ENCODE data around the gene C10orf67. TPM values are rescaled to one million over a fixed set of nuclear protein-coding genes. Genes with fewer than 3 reads are reported as not detected.

Gene C10orf67
- total RNA-seq, 1 experiment from 2014 or later: not detected

GRCh38 chr10:23359692-23360380 is 15.2 kb upstream of the C10orf67 start:
- H3K23ac ChIP-seq (ENCODE audit: insufficient read length, low read depth, low read length): no peak overlapping the region

More at GRCh38 chr10:23359692-23360380, 15.2 kb upstream of the C10orf67 start:
- H3K4me1 Mint-ChIP-seq: peaks cover 0 to 2% of the 10 kb centered on the region in 2 experiments; a peak in 1 of 4 replicates
- H3K27ac Mint-ChIP-seq: peak overlapping the region in 1 of 3 experiments; percentile 12; a peak in 1 of 7 replicates
- Histone ChIP-seq H2BK20ac (ENCODE audit: low read depth, low read length, poor library complexity, severe bottlenecking) (no peak overlapping the region), H3K79me1 (ENCODE audit: insufficient read depth, low read depth, low read length, poor library complexity, severe bottlenecking) (no peaks in the 10 kb centered on the region), H4K20me1 (ENCODE audit: control insufficient read depth, insufficient read depth, insufficient read length) (no peaks in the 10 kb centered on the region), H2AK5ac (ENCODE audit: insufficient read length, low read length) (no peak overlapping the region), H3T11ph (ENCODE audit: low read length) (no peak overlapping the region), H4K8ac (replicated peaks; ENCODE audit: insufficient read length, low read depth, low read length) (no peak overlapping the region), H3K79me2 (ENCODE audit: insufficient read depth, low read length) (no peaks in the 10 kb centered on the region), H2AFZ (ENCODE audit: low read length) (no peak overlapping the region), H3K56ac (ENCODE audit: insufficient read length, low read depth, low read length) (no peak overlapping the region), H2BK120ac (ENCODE audit: low read depth, low read length, poor library complexity, severe bottlenecking) (no peak overlapping the region), H3K4me1 (ENCODE audit: insufficient read depth, low read length) (no peaks in the 10 kb centered on the region), H3K18ac (ENCODE audit: insufficient read length, low read depth, low read length) (no peak overlapping the region), H2BK5ac (ENCODE audit: insufficient read length, low read length) (no peak overlapping the region), H3K4ac (ENCODE audit: low read depth, low read length) (no peak overlapping the region), H4K5ac (ENCODE audit: insufficient read length, low read depth, low read length) (no peak overlapping the region), H3K14ac (ENCODE audit: insufficient read depth, low read length) (no peak overlapping the region), H3K27ac (ENCODE audit: insufficient read length, low read depth, low read length) (no peak overlapping the region), H4K91ac (ENCODE audit: insufficient read length, low read depth, low read length) (no peak overlapping the region), H3K27me3 (ENCODE audit: insufficient read depth, low read length) (no peaks in the 10 kb centered on the region), H2BK15ac (ENCODE audit: low read depth, low read length) (no peak overlapping the region), H3K23me2 (ENCODE audit: insufficient read length, low read depth, low read length, poor library complexity, severe bottlenecking) (no peaks in the 10 kb centered on the region), H2BK12ac (ENCODE audit: insufficient read length, low read depth, low read length) (no peak overlapping the region), H3K4me2 (ENCODE audit: insufficient read depth, insufficient read length, low read length) (no peak overlapping the region), H3K9ac (ENCODE audit: extremely low read depth, insufficient read length, low read length) (no peak overlapping the region), H3K9me3 (ENCODE audit: control insufficient read depth, low read depth, low read length) (no peaks in the 10 kb centered on the region)
- no peaks in the 10 kb centered on the region; the same call in 1 of the 2 replicates for H3K27me3 Mint-ChIP-seq (ENCODE audit: low read depth)
- no peak overlapping the region for H3K4me3 Mint-ChIP-seq
- TF ChIP-seq CTCF (conservative IDR thresholded peaks at IDR 0.05): no peak
- no peaks in the 10 kb centered on the region for H3K9me3 Mint-ChIP-seq
- DNase-seq: no peak
- no CpG with 5 or more reads among the region's 8 CpGs for WGBS (ENCODE audit: extremely low coverage, insufficient read length, low lambda C conversion rate)
- no peaks in the 10 kb centered on the region for H3K36me3 Mint-ChIP-seq (ENCODE audit: insufficient read depth in 1 of 3, low read depth in 3 of 3)

All from H9 (cell line).